OCI-LY3 (cell line): Measurements from ENCODE around the gene ZNF385A.

Experiments
- H2AFZ ChIP-seq: fragments of 200-600, 300-600 bp; shearing (Covaris generic); 2 replicates; pipeline ENCODE4 v1.6.0; 2014; ENCODE audit warnings: antibody characterized with exemption, low read depth, low read length
- H3K27ac ChIP-seq: fragments of 200-600, 300-600 bp; sonication (generic); 2 replicates; pipeline ENCODE4 v1.5.1; 2014; ENCODE audit warnings: mild to moderate bottlenecking, low read length, moderate library complexity, mixed read lengths
- H3K27me3 ChIP-seq: fragments of 200-600, 300-600 bp; sonication (generic); 2 replicates; pipeline ENCODE4 v1.6.1; 2014; ENCODE audit warnings: low read depth, low read length, mixed read lengths
- H3K36me3 ChIP-seq: fragments of 200-600, 300-600 bp; sonication (generic); replicated peaks from 2 replicates; pipeline ENCODE3; 2014; ENCODE audit warnings: low read depth, low read length, mixed read lengths
- H3K4me1 ChIP-seq: fragments of 300-600, 200-600 bp; sonication (generic); 2 replicates; pipeline ENCODE4 v1.6.1; 2014; ENCODE audit warnings: low read length, mixed read lengths
- H3K4me2 ChIP-seq: fragments of 200-600, 300-600 bp; sonication (generic); 2 replicates; pipeline ENCODE4 v1.6.1; 2014; ENCODE audit warnings: low read length, mixed read lengths
- H3K4me3 ChIP-seq: fragments of 300-600, 200-600 bp; sonication (generic); 2 replicates; pipeline ENCODE4 v1.5.1; 2014; ENCODE audit warnings: antibody characterized with exemption, mild to moderate bottlenecking, low read length, moderate library complexity
- H3K79me2 ChIP-seq: fragments of 300-600, 200-600 bp; shearing (Covaris generic); 2 replicates; pipeline ENCODE4 v1.6.1; 2014; ENCODE audit warnings: mild to moderate bottlenecking, low read length, mixed read lengths
- H3K9ac ChIP-seq: fragments of 300-600, 200-600 bp; shearing (Covaris generic); 2 replicates; pipeline ENCODE4 v1.6.0; 2014; ENCODE audit warnings: mild to moderate bottlenecking, low read length, moderate library complexity
- H3K9me3 ChIP-seq: fragments of 200-600, 300-600 bp; shearing (Covaris generic); 2 replicates; pipeline ENCODE4 v1.6.1; 2014; ENCODE audit warnings: low read length, mixed read lengths; ENCODE audit not compliant: insufficient read depth
- H4K20me1 ChIP-seq: fragments of 200-600, 300-600 bp; sonication (generic); 2 replicates; pipeline ENCODE4 v1.6.1; 2016; ENCODE audit warnings: low read length, mixed read lengths; ENCODE audit not compliant: insufficient read depth
- EZH2phosphoT487 ChIP-seq: fragments of 200-600 bp; shearing (Covaris generic); IDR thresholded peaks from 2 replicates; pipeline ENCODE4 v1.6.1; 2018; ENCODE audit warnings: antibody characterized with exemption, mixed run types, low read depth
- TF ChIP-seq, protein P1 (sequence below): fragments of 200-600, 300-600 bp; sonication (generic); IDR thresholded peaks from 2 replicates; pipeline ENCODE4 v1.5.1; 2014; ENCODE audit warnings: antibody characterized with exemption, low read length, low read depth

ZNF385A gene

DNA sequence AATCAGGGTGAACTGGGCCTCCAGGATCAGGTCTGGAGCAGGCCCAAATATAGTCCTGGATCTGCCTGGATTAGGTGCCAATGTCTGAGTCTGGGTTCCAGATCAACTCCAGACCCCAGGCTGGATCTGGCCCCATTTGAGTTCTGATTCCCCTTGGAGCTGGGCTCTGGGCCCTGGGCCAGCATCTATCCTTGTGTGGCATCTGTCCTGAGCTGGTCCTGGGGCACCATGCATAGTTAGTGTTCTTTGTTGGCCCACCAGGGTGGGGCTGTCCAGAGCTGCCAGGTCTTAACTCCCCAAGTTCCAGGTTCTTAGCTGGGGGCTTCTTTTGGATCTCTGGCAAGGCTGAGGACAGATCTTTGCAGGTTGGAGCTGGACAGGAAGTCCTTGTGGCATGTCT, 11.0 kb upstream of the ZNF385A start:
- Histone ChIP-seq H4K20me1 (no peaks in the 10 kb centered on the region), H3K4me1 (peaks cover 12% of the 10 kb centered on the region; the same call in 1 of the 2 replicates), H3K79me2 (no peaks in the 10 kb centered on the region), H2AFZ (no peak overlapping the region), H3K9ac (no peak overlapping the region), H3K27me3 (0 out of 2 replicates have a peak, but pooled peaks cover 2% of the 10 kb centered on the region), H3K36me3 (no peaks in the 10 kb centered on the region), H3K4me2 (no peak overlapping the region), H3K4me3 (no peak overlapping the region), H3K9me3 (no peaks in the 10 kb centered on the region), H3K27ac (no peak overlapping the region)
- TF ChIP-seq EZH2phosphoT487: no peak
- TF ChIP-seq, protein P1, sequence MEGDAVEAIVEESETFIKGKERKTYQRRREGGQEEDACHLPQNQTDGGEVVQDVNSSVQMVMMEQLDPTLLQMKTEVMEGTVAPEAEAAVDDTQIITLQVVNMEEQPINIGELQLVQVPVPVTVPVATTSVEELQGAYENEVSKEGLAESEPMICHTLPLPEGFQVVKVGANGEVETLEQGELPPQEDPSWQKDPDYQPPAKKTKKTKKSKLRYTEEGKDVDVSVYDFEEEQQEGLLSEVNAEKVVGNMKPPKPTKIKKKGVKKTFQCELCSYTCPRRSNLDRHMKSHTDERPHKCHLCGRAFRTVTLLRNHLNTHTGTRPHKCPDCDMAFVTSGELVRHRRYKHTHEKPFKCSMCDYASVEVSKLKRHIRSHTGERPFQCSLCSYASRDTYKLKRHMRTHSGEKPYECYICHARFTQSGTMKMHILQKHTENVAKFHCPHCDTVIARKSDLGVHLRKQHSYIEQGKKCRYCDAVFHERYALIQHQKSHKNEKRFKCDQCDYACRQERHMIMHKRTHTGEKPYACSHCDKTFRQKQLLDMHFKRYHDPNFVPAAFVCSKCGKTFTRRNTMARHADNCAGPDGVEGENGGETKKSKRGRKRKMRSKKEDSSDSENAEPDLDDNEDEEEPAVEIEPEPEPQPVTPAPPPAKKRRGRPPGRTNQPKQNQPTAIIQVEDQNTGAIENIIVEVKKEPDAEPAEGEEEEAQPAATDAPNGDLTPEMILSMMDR: no peak

DNA sequence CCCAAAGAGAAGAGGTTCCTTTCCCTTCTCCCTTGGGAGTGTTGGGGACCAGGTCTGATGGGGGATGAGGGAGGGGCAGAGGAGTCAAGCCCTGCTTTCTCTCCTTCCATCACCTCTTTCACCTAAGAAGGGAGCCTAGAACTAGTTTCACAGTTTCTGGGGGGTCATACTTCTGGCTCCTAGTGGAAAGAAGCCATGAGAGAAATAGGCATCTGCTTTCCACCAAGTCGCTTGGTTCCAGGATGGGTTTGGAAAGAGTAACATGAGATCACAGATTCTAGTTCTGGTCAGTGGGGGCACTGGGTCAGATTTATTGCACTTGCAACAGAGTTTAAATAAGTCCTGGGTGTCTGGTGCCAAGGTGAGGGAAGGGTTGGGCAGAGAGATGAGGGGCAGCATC, 10.5 kb upstream of the ZNF385A start:
- H3K9me3 ChIP-seq: no peaks in the 10 kb centered on the region
- 0 out of 2 replicates have a peak, but pooled peaks cover 2% of the 10 kb centered on the region for H3K27me3 ChIP-seq
- no peak overlapping the region for H3K4me3 ChIP-seq
- no peaks in the 10 kb centered on the region for H3K79me2 ChIP-seq
- H3K27ac ChIP-seq: no peak overlapping the region
- no peak overlapping the region for H3K4me2 ChIP-seq
- no peak overlapping the region for H3K9ac ChIP-seq
- no peak for TF ChIP-seq EZH2phosphoT487
- TF ChIP-seq, protein P1: no peak
- H2AFZ ChIP-seq: no peak overlapping the region
- no peaks in the 10 kb centered on the region for H4K20me1 ChIP-seq
- no peaks in the 10 kb centered on the region for H3K36me3 ChIP-seq
- H3K4me1 ChIP-seq: peaks cover 18% of the 10 kb centered on the region

DNA sequence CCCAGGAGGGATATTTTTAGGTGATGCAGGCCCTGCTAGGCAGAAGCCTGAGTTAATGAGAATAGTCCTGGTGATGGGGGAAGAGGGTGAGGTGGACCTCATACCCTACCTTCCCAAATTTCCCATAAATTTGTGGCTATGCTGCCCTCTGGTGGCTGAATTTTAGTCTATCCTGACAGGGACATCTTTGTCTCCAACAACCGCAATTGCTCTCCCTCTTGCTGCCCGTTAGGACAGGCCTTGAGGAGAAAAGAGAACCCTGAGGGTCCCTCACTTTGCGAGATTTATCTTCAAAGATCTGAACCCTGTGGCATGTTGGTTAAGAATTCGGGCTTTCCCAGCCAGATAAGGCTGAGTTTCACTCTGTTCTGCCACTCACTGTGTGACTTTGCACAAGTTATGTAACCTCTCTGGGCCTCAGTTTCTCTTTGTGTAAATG, 9.8 kb upstream of the ZNF385A start:
- Histone ChIP-seq H3K4me2 (no peak overlapping the region), H2AFZ (no peak overlapping the region), H3K4me1 (peaks cover 19% of the 10 kb centered on the region), H3K27me3 (0 out of 2 replicates have a peak, but pooled peaks cover 2% of the 10 kb centered on the region), H4K20me1 (no peaks in the 10 kb centered on the region), H3K36me3 (no peaks in the 10 kb centered on the region), H3K4me3 (no peak overlapping the region), H3K79me2 (no peaks in the 10 kb centered on the region), H3K9me3 (no peaks in the 10 kb centered on the region), H3K9ac (no peak overlapping the region), H3K27ac (no peak overlapping the region)
- TF ChIP-seq EZH2phosphoT487: no peak
- TF ChIP-seq, protein P1: peak; percentile 85

DNA sequence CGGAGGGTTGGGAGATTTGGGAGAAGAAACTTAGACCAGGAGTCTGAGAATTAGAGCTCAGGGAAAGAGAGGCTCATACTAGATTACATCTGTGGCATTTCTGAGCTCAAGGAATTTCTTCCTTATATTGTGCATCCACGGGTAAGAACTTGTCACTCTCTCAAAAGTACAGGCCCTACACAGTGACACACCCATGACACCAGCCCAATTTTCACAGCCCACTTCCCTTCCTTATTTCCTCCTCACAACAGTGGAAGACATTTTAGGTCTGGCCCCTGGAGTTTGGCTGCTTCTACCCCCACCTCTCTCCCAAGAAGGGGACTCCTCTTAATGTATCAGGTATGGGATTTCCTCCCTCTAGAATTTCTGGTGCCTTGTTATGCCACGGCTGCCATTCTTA, 9.2 kb upstream of the ZNF385A start:
- Histone ChIP-seq H3K9ac (no peak overlapping the region), H3K4me3 (no peak overlapping the region), H4K20me1 (no peaks in the 10 kb centered on the region), H3K27ac (no peak overlapping the region), H3K27me3 (0 out of 2 replicates have a peak, but pooled peaks cover 2% of the 10 kb centered on the region), H3K79me2 (no peaks in the 10 kb centered on the region), H3K9me3 (no peaks in the 10 kb centered on the region), H3K4me2 (no peak overlapping the region), H3K4me1 (peaks cover 19% of the 10 kb centered on the region), H3K36me3 (no peaks in the 10 kb centered on the region), H2AFZ (no peak overlapping the region)
- TF ChIP-seq EZH2phosphoT487: no peak
- TF ChIP-seq, protein P1: no peak
